ENCODE results near the gene CTTNBP2. TPM values are rescaled to one million over a fixed set of nuclear protein-coding genes. Genes with fewer than 3 reads are reported as not detected.

Gene CTTNBP2
- total RNA-seq, 2 donors from 2014 or later: 5.2 to 6.5 TPM

DNA sequence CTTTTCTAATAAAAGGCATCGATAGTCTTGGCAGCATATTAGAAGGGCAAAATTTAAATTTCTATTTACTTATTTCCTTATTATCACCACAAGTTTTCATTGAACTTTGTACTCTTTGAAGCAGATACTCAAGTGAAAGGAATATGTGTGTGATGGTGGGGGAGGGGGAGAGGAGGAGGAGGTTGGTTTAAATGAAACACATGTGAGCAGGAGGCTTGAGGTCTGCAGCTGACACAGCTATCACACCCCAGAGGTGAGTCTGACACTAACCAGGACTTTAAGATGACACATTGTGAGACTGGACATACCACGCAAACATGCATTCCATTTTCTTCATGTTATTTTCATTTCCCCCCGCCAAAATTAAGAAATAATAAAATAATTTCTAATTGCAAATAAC lies 63.3 kb downstream of the CTTNBP2 start:
- TF ChIP-seq, protein P1, sequence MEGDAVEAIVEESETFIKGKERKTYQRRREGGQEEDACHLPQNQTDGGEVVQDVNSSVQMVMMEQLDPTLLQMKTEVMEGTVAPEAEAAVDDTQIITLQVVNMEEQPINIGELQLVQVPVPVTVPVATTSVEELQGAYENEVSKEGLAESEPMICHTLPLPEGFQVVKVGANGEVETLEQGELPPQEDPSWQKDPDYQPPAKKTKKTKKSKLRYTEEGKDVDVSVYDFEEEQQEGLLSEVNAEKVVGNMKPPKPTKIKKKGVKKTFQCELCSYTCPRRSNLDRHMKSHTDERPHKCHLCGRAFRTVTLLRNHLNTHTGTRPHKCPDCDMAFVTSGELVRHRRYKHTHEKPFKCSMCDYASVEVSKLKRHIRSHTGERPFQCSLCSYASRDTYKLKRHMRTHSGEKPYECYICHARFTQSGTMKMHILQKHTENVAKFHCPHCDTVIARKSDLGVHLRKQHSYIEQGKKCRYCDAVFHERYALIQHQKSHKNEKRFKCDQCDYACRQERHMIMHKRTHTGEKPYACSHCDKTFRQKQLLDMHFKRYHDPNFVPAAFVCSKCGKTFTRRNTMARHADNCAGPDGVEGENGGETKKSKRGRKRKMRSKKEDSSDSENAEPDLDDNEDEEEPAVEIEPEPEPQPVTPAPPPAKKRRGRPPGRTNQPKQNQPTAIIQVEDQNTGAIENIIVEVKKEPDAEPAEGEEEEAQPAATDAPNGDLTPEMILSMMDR (conservative IDR thresholded peaks at IDR 0.05): no peak
- Histone ChIP-seq H3K27me3 (ENCODE audit: control insufficient read depth, insufficient read depth, low read length, poor library complexity, severe bottlenecking) (no peaks in the 10 kb centered on the region), H3K9ac (ENCODE audit: extremely low read depth, low read length, poor library complexity, severe bottlenecking) (no peak overlapping the region), H3K27ac (ENCODE audit: low read depth, low read length) (no peak overlapping the region), H3K36me3 (ENCODE audit: control insufficient read depth, insufficient read depth, low read length) (no peaks in the 10 kb centered on the region), H3K4me1 (ENCODE audit: control insufficient read depth, insufficient read depth, low read length) (no peaks in the 10 kb centered on the region), H3K9me3 (ENCODE audit: control insufficient read depth, low read length) (no peaks in the 10 kb centered on the region), H3K4me3 (ENCODE audit: low read length) (no peak overlapping the region)
- no peak overlapping the region for H3K27ac Mint-ChIP-seq
- H3K9me3 Mint-ChIP-seq: no peaks in the 10 kb centered on the region
- H3K27me3 Mint-ChIP-seq (ENCODE audit: insufficient read depth): no peaks in the 10 kb centered on the region
- DNase-seq: peak; percentile 52
- WGBS, 2 experiments (ENCODE audit: insufficient coverage in 1 of 2, insufficient read length in 1 of 2): 80% methylated on average over 2 of the region's 3 CpGs; no CpG with 5 or more reads in 1 of the 2 experiments
- no peaks in the 10 kb centered on the region for H3K36me3 Mint-ChIP-seq (ENCODE audit: low read depth)
- no peak overlapping the region for H3K4me3 Mint-ChIP-seq
- H3K4me1 Mint-ChIP-seq: peaks cover 6% of the 10 kb centered on the region

DNA sequence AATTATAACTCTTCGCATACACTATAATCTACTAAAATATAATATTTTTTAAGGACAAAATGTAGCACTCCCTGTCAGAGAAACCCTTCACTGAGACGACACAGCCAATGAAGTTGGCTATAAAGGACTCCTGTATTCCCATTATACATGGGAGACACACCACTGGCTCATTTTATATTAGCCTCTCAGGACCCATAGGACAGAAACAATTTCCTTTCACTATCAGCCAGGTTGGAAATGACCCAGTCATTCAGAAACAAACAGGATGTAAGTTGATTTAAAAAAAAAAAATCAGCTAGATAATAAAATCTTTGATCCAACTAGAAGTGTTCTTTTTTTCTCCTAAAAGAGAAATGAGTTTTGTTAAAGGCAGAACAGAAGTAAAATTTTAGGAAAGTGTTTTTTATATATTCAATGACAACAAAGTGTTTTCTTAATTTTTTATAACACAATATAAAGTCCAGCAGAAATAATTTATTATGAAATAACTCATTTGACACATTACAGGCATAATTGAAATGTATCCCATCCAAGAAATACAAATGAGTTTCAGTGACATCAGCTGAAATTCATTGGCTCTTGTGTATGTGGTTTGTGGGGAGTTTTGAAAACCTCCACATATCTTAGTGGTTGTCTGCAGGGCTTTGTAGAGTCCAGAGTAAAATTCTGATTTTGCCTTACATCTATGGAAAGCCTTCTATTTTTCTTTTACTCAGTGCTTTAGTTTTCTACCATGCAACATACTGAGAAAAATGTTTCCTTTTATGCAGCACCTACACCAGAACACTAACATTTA lies 64.1 kb downstream of the CTTNBP2 start:
- H3K4me1 Mint-ChIP-seq: peaks cover 6% of the 10 kb centered on the region
- TF ChIP-seq, protein P1 (conservative IDR thresholded peaks at IDR 0.05): no peak
- no peak for DNase-seq
- WGBS, 2 experiments (ENCODE audit: insufficient coverage in 1 of 2, insufficient read length in 1 of 2): 77% methylated on average over 2 of the region's 2 CpGs; no CpG with 5 or more reads in 1 of the 2 experiments
- H3K36me3 ChIP-seq (ENCODE audit: control insufficient read depth, insufficient read depth, low read length): no peaks in the 10 kb centered on the region
- no peaks in the 10 kb centered on the region for H3K4me1 ChIP-seq (ENCODE audit: control insufficient read depth, insufficient read depth, low read length)
- no peak overlapping the region for H3K27ac Mint-ChIP-seq
- no peaks in the 10 kb centered on the region for H3K9me3 Mint-ChIP-seq
- no peaks in the 10 kb centered on the region for H3K27me3 ChIP-seq (ENCODE audit: control insufficient read depth, insufficient read depth, low read length, poor library complexity, severe bottlenecking)
- no peaks in the 10 kb centered on the region for H3K27me3 Mint-ChIP-seq (ENCODE audit: insufficient read depth)
- no peak overlapping the region for H3K27ac ChIP-seq (ENCODE audit: low read depth, low read length)
- no peak overlapping the region for H3K4me3 Mint-ChIP-seq
- no peaks in the 10 kb centered on the region for H3K9me3 ChIP-seq (ENCODE audit: control insufficient read depth, low read length)
- H3K9ac ChIP-seq (ENCODE audit: extremely low read depth, low read length, poor library complexity, severe bottlenecking): no peak overlapping the region
- no peak overlapping the region for H3K4me3 ChIP-seq (ENCODE audit: low read length)
- H3K36me3 Mint-ChIP-seq (ENCODE audit: low read depth): no peaks in the 10 kb centered on the region

DNA sequence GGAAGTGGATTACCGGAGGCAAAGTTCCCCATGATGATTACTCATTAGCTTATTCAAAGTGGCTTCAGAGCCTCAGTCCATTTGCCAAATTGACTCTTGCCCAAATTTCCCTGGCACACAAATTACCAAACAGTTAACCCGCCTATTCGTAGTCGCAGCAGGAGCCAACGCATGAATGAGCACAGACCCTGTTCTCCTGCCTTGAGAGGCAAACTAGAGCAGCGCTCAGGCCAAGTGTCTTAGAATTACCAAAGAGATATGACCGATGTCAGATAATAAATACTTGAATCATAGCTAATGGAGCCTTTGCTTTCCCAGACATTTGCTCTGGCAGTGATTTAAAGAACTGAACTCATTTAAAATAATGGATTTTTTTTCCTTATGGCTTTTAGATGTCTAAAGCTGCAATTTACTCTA lies 64.9 kb downstream of the CTTNBP2 start:
- no peak overlapping the region for H3K9ac ChIP-seq (ENCODE audit: extremely low read depth, low read length, poor library complexity, severe bottlenecking)
- Mint-ChIP-seq H3K36me3 (ENCODE audit: low read depth) (no peaks in the 10 kb centered on the region), H3K9me3 (no peaks in the 10 kb centered on the region), H3K4me3 (no peak overlapping the region), H3K27me3 (ENCODE audit: insufficient read depth) (no peaks in the 10 kb centered on the region), H3K27ac (no peak overlapping the region), H3K4me1 (peaks cover 6% of the 10 kb centered on the region)
- no peaks in the 10 kb centered on the region for H3K9me3 ChIP-seq (ENCODE audit: control insufficient read depth, low read length)
- WGBS, 2 experiments (ENCODE audit: insufficient coverage in 1 of 2, insufficient read length in 1 of 2): 80 to 90% methylated on average over 3 to 7 of the region's 7 CpGs
- no peaks in the 10 kb centered on the region for H3K4me1 ChIP-seq (ENCODE audit: control insufficient read depth, insufficient read depth, low read length)
- DNase-seq: peak; percentile 54
- H3K36me3 ChIP-seq (ENCODE audit: control insufficient read depth, insufficient read depth, low read length): no peaks in the 10 kb centered on the region
- H3K27ac ChIP-seq (ENCODE audit: low read depth, low read length): no peak overlapping the region
- TF ChIP-seq, protein P1 (conservative IDR thresholded peaks at IDR 0.05): no peak
- no peaks in the 10 kb centered on the region for H3K27me3 ChIP-seq (ENCODE audit: control insufficient read depth, insufficient read depth, low read length, poor library complexity, severe bottlenecking)
- H3K4me3 ChIP-seq (ENCODE audit: low read length): no peak overlapping the region
